Fibroblast of lung (primary cell): ENCODE results near the gene ALDH3A1.

ENCODE experiments used
- CTCF ChIP-seq, 2 donors: IDR thresholded peaks in 1 of 2; conservative IDR thresholded peaks in 1 of 2; 1 replicate in 1 of 2; 2 replicates in 1 of 2; pipeline ENCODE4 v1.5.1; 2011 to 2012; ENCODE audit warnings: low read length in 2 of 2, control low read depth in 1 of 2, inconsistent platforms in 1 of 2, low read depth in 1 of 2, mild to moderate bottlenecking in 1 of 2
- EZH2 ChIP-seq: IDR thresholded peaks from 2 replicates; pipeline ENCODE4 v1.5.1; 2012; ENCODE audit warnings: low read length, control low read depth, mild to moderate bottlenecking; ENCODE audit errors: missing control alignments

DNA sequence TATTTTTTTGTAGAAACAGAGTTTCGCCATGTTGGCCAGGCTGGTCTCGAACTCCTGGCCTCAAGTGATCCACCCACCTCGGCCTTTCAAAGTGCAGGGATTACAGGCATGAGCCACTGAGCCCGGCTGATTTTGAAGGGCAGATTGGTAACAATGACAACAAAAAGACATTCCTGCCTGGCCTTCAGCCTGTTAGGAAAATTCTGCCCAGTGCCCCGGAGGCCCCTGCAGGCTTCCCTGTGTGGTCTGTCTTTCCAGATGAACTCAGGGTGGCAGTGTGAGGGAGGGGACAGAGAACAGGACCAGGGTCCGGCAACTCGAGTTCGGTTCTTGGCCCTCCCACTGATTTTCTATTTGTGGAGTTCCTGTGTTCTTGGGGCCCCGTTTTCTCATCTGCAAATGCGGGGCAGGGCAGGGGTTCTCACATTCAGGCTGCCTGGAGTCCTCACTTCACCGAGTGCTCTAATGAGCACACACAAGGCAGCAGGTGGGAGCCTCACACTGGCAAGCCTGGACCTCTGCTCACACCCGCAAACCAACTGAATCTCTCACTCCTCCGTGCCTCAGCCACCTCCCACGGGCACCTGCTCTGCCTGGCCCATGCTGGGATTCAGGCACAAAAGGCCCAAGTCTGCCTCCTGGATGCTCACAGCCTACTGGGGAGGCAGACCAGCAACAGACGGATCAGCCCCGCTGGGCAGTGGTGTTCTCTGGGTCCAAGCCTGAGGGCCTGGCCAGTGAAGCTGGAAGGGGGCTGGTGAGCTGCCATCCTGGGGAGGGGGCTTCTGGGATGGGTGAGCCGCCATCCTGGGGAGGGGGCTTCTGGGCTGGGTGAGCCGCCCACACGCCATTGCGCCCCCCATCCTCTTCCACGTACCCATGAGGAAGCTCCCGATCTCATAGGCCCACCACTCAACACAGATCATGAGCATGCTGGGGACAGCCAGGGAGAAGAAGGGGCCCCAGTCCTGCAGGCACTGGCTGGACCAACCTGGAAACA lies 42.0 kb downstream of the ALDH3A1 start:
- TF ChIP-seq CTCF (conservative IDR thresholded peaks at IDR 0.05 in 1 of 2, IDR thresholded peaks at IDR 0.05 in 1 of 2; ENCODE audit: low read depth in 1 of 2, low read length in 2 of 2) (no peak), EZH2 (no peak)
